ENCODE results near the gene TUBA3C. TPM values are rescaled to one million over a fixed set of nuclear protein-coding genes. Genes with fewer than 3 reads are reported as not detected.
"Not testable (repeated sequence)": the region's sequence is repeated elsewhere in the genome, so short reads cannot be mapped to it uniquely, and the experiment has no call there.

TUBA3C gene
- total and polyA plus RNA-seq, 12 donors: not detected

GRCh38 chr13:19181021-19181620 lies 503 bp downstream of the TUBA3C start:
- intact Hi-C loops (cut with DNase I): no loop called here
- Histone ChIP-seq H3K36me3 (replicated peaks in 1 of 2) (no peaks in the 10 kb centered on the region), H3K4me3 (no peak overlapping the region), H3K27ac (no peak overlapping the region), H3K4me1 (replicated peaks in 1 of 2) (no peaks in the 10 kb centered on the region), H3K9me3 (replicated peaks in 1 of 3) (no peaks in the 10 kb centered on the region), H3K27me3 (no peaks in the 10 kb centered on the region)
- peak in 1 of 7 donors; percentile 31 for DNase-seq
- TF ChIP-seq CTCF (IDR thresholded peaks at IDR 0.05) (no peak), POLR2A (IDR thresholded peaks at IDR 0.05) (no peak)
- 88 to 89% (median 89%) methylated on average over 18 to 24 of the region's 24 CpGs for WGBS, 4 donors

GRCh38 chr13:19179916-19180315 lies 1.7 kb downstream of the TUBA3C start:
- 65 to 76% (median 71%) methylated on average over 4 to 7 of the region's 7 CpGs for WGBS, 4 donors
- peak in 1 of 7 donors; percentile 9 for DNase-seq
- H3K9me3 ChIP-seq (replicated peaks in 1 of 3): no peaks in the 10 kb centered on the region
- H3K27ac ChIP-seq: no peak overlapping the region
- TF ChIP-seq CTCF (IDR thresholded peaks at IDR 0.05): no peak
- no peak for TF ChIP-seq POLR2A (IDR thresholded peaks at IDR 0.05)
- no peaks in the 10 kb centered on the region for H3K27me3 ChIP-seq
- no peaks in the 10 kb centered on the region for H3K4me1 ChIP-seq (replicated peaks in 1 of 2)
- no peaks in the 10 kb centered on the region for H3K36me3 ChIP-seq (replicated peaks in 1 of 2)
- intact Hi-C loops (cut with DNase I): no loop called here
- H3K4me3 ChIP-seq: no peak overlapping the region

GRCh38 chr13:19178901-19179593 lies 2.6 kb downstream of the TUBA3C start:
- 73 to 82% (median 75%) methylated on average over 15 of the region's 15 CpGs for WGBS, 4 donors
- no peak for TF ChIP-seq CTCF (IDR thresholded peaks at IDR 0.05)
- TF ChIP-seq POLR2A (IDR thresholded peaks at IDR 0.05): no peak
- intact Hi-C loops (cut with DNase I): no loop called here

GRCh38 chr13:19176981-19177776 lies 4.4 kb downstream of the TUBA3C start:
- H3K4me3 ChIP-seq; H3K4me1 ChIP-seq (replicated peaks in 1 of 2); DNase-seq; H3K27ac ChIP-seq; intact Hi-C loops (cut with DNase I); H3K27me3 ChIP-seq; H3K9me3 ChIP-seq (replicated peaks in 1 of 3); H3K36me3 ChIP-seq (replicated peaks in 1 of 2): not testable (repeated sequence)
- 81 to 86% (median 83%) methylated on average over 30 to 36 of the region's 36 CpGs for WGBS, 4 donors

More at GRCh38 chr13:19178901-19179593, 2.6 kb downstream of the TUBA3C start:
- H3K27ac ChIP-seq: no peak overlapping the region
- peak in 1 of 7 donors; percentile 30 for DNase-seq
- no peaks in the 10 kb centered on the region for H3K9me3 ChIP-seq (replicated peaks in 1 of 3)
- H3K36me3 ChIP-seq (replicated peaks in 1 of 2): no peaks in the 10 kb centered on the region
- H3K4me1 ChIP-seq (replicated peaks in 1 of 2): no peaks in the 10 kb centered on the region
- H3K27me3 ChIP-seq: no peaks in the 10 kb centered on the region
- no peak overlapping the region for H3K4me3 ChIP-seq
